Nephron progenitor cell (in vitro differentiated cells): ENCODE data around the gene LCN10.
A peak's percentile ranks its signal among the peaks of the same experiment; 100 is the strongest.
"Not testable (repeated sequence)": the region's sequence is repeated elsewhere in the genome, so short reads cannot be mapped to it uniquely, and the experiment has no call there.

ENCODE experiments used
- DNase-seq: peaks from one replicate; pipeline ENCODE4 v3.0.0; 2021
- H3K27ac Mint-ChIP-seq: 2 replicates; pipeline ENCODE4 v1.8.0; 2021; ENCODE audit warnings: mild to moderate bottlenecking, moderate library complexity, mixed read lengths
- H3K27me3 Mint-ChIP-seq: 2 replicates; pipeline ENCODE4 v1.8.0; 2021; ENCODE audit warnings: mild to moderate bottlenecking, low read depth, mixed read lengths; ENCODE audit not compliant: poor library complexity
- H3K36me3 Mint-ChIP-seq: 2 replicates; pipeline ENCODE4 v1.8.0; 2021; ENCODE audit warnings: low read depth, mixed read lengths
- H3K4me1 Mint-ChIP-seq: 2 replicates; pipeline ENCODE4 v1.8.0; 2021; ENCODE audit warnings: mixed read lengths
- H3K4me3 Mint-ChIP-seq: 2 replicates; pipeline ENCODE4 v1.8.0; 2021; ENCODE audit warnings: mild to moderate bottlenecking, moderate library complexity, mixed read lengths
- H3K9me3 Mint-ChIP-seq: 2 replicates; pipeline ENCODE4 v1.8.0; 2021; ENCODE audit warnings: mild to moderate bottlenecking, moderate library complexity, mixed read lengths
- TF ChIP-seq, protein P1 (sequence below): fragments of 200-600 bp; sonication (generic); IDR thresholded peaks from 2 replicates; pipeline ENCODE4 v1.5.0; 2021; ENCODE audit warnings: antibody characterized with exemption

LCN10 gene

GRCh38 chr9:136760834-136761544 lies 18.2 kb upstream of the LCN10 start:
- H3K4me3 Mint-ChIP-seq, H3K9me3 Mint-ChIP-seq, H3K36me3 Mint-ChIP-seq, H3K27me3 Mint-ChIP-seq: not testable (repeated sequence)
- peak overlapping the region; percentile 81 for H3K27ac Mint-ChIP-seq
- peak; percentile 72 for DNase-seq
- H3K4me1 Mint-ChIP-seq, result peaks cover 25% of the 10 kb centered on the region
- TF ChIP-seq, protein P1, sequence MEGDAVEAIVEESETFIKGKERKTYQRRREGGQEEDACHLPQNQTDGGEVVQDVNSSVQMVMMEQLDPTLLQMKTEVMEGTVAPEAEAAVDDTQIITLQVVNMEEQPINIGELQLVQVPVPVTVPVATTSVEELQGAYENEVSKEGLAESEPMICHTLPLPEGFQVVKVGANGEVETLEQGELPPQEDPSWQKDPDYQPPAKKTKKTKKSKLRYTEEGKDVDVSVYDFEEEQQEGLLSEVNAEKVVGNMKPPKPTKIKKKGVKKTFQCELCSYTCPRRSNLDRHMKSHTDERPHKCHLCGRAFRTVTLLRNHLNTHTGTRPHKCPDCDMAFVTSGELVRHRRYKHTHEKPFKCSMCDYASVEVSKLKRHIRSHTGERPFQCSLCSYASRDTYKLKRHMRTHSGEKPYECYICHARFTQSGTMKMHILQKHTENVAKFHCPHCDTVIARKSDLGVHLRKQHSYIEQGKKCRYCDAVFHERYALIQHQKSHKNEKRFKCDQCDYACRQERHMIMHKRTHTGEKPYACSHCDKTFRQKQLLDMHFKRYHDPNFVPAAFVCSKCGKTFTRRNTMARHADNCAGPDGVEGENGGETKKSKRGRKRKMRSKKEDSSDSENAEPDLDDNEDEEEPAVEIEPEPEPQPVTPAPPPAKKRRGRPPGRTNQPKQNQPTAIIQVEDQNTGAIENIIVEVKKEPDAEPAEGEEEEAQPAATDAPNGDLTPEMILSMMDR, result peak; percentile 51

- no peak for DNase-seq
- peaks cover 12% of the 10 kb centered on the region for H3K9me3 Mint-ChIP-seq
- no peak overlapping the region for H3K27ac Mint-ChIP-seq
- no peak overlapping the region for H3K4me3 Mint-ChIP-seq
- TF ChIP-seq, protein P1, result no peak
- no peaks in the 10 kb centered on the region for H3K36me3 Mint-ChIP-seq
- peaks cover 3% of the 10 kb centered on the region for H3K27me3 Mint-ChIP-seq
- H3K4me1 Mint-ChIP-seq, result peaks cover 19% of the 10 kb centered on the region
These were observed 17.7 kb upstream of the LCN10 start for GRCh38 chr9:136760424-136760823.

GRCh38 chr9:136759436-136760325 lies 16.9 kb upstream of the LCN10 start:
- H3K27ac Mint-ChIP-seq, result peak overlapping the region; percentile 32
- peaks cover 3% of the 10 kb centered on the region for H3K27me3 Mint-ChIP-seq
- H3K4me1 Mint-ChIP-seq, result peaks cover 19% of the 10 kb centered on the region
- TF ChIP-seq, protein P1, result no peak
- DNase-seq, result no peak
- H3K9me3 Mint-ChIP-seq, result peaks cover 13% of the 10 kb centered on the region
- H3K4me3 Mint-ChIP-seq, result no peak overlapping the region
- H3K36me3 Mint-ChIP-seq, result no peaks in the 10 kb centered on the region

- H3K27ac Mint-ChIP-seq, result no peak overlapping the region
- H3K4me1 Mint-ChIP-seq, result peaks cover 19% of the 10 kb centered on the region
- H3K9me3 Mint-ChIP-seq, result peaks cover 13% of the 10 kb centered on the region
- no peak overlapping the region for H3K4me3 Mint-ChIP-seq
- TF ChIP-seq, protein P1, result no peak
- DNase-seq, result no peak
- peaks cover 3% of the 10 kb centered on the region for H3K27me3 Mint-ChIP-seq
- H3K36me3 Mint-ChIP-seq, result no peaks in the 10 kb centered on the region
These were observed 16.3 kb upstream of the LCN10 start for GRCh38 chr9:136759001-136759400.

DNA sequence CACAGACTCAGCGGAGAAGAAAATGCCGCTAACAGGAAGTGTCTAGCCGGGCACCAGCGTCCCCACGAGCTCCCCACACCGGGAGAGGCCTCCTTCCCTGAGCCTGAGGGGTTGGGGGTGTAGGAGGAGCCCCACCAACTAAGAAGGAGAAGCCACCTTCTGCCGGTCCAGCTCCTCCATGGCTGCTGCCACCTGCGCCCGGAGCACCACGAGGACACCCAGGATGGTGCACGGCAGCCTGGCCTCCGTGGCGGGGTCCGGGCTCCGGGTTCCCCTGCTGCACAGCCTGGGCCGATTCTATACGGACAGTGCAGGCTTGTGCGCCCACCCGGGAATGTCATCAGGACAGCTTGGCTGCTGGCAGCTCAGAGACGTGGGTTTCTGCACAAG lies 15.0 kb upstream of the LCN10 start:
- no peak overlapping the region for H3K4me3 Mint-ChIP-seq
- peaks cover 16% of the 10 kb centered on the region for H3K9me3 Mint-ChIP-seq
- TF ChIP-seq, protein P1, result no peak
- peaks cover 1% of the 10 kb centered on the region for H3K36me3 Mint-ChIP-seq
- H3K27ac Mint-ChIP-seq, result no peak overlapping the region
- DNase-seq, result no peak
- H3K27me3 Mint-ChIP-seq, result peaks cover 6% of the 10 kb centered on the region
- peaks cover 19% of the 10 kb centered on the region for H3K4me1 Mint-ChIP-seq
